ENCODE data around the gene OGN. TPM values are rescaled to one million over a fixed set of nuclear protein-coding genes. Genes with fewer than 3 reads are reported as not detected.

OGN gene
- total RNA-seq, 2 experiments from 2014 or later = 0.17 TPM; not detected in 1

- DNase-seq = no peak
- H3K27me3 Mint-ChIP-seq = no peaks in the 10 kb centered on the region
- H3K4me3 Mint-ChIP-seq = no peak overlapping the region
- H3K27ac Mint-ChIP-seq = no peak overlapping the region
- ChIA-PET CTCF (interaction anchor here (0.8 kb wide), 1 partner anchor 35 kb away, joined by 3 read pairs; no protein-coding TSS in a partner anchor), POLR2A (no interaction called here)
- H3K36me3 Mint-ChIP-seq (ENCODE audit: low read depth) = peaks cover 28% of the 10 kb centered on the region
- H3K4me1 Mint-ChIP-seq = peaks cover 7% of the 10 kb centered on the region
- H3K9me3 Mint-ChIP-seq = peaks cover 19% of the 10 kb centered on the region
Observed at GRCh38 chr9:92359394-92359995, 44.9 kb downstream of the OGN start.

GRCh38 chr9:92353051-92353450 is 51.3 kb downstream of the OGN start:
- ChIA-PET POLR2A (no interaction called here), CTCF (no interaction called here)
- H3K4me3 Mint-ChIP-seq = no peak overlapping the region
- no peaks in the 10 kb centered on the region for H3K27me3 Mint-ChIP-seq
- peaks cover 24% of the 10 kb centered on the region for H3K9me3 Mint-ChIP-seq
- peaks cover 2% of the 10 kb centered on the region for H3K4me1 Mint-ChIP-seq
- H3K27ac Mint-ChIP-seq = no peak overlapping the region
- peaks cover 55% of the 10 kb centered on the region for H3K36me3 Mint-ChIP-seq (ENCODE audit: low read depth)
- DNase-seq = no peak

GRCh38 chr9:92350740-92351133 is 53.6 kb downstream of the OGN start:
- DNase-seq = no peak
- ChIA-PET POLR2A (no interaction called here), CTCF (no interaction called here)
- peaks cover 13% of the 10 kb centered on the region for H3K9me3 Mint-ChIP-seq
- no peak overlapping the region for H3K4me3 Mint-ChIP-seq
- no peak overlapping the region for H3K27ac Mint-ChIP-seq
- H3K4me1 Mint-ChIP-seq = peaks cover 2% of the 10 kb centered on the region
- no peaks in the 10 kb centered on the region for H3K27me3 Mint-ChIP-seq
- peaks cover 49% of the 10 kb centered on the region for H3K36me3 Mint-ChIP-seq (ENCODE audit: low read depth)

GRCh38 chr9:92349771-92350739 is 54.3 kb downstream of the OGN start:
- ChIA-PET CTCF (interaction anchor here (0.5 kb wide), 1 partner anchor 119 kb away, joined by 3 read pairs; no protein-coding TSS in a partner anchor), POLR2A (no interaction called here)
- no peak for DNase-seq
- H3K27ac Mint-ChIP-seq = no peak overlapping the region
- no peaks in the 10 kb centered on the region for H3K27me3 Mint-ChIP-seq
- no peak overlapping the region for H3K4me3 Mint-ChIP-seq
- H3K9me3 Mint-ChIP-seq = peaks cover 13% of the 10 kb centered on the region
- H3K4me1 Mint-ChIP-seq = peaks cover 2% of the 10 kb centered on the region
- H3K36me3 Mint-ChIP-seq (ENCODE audit: low read depth) = peaks cover 49% of the 10 kb centered on the region

- Mint-ChIP-seq H3K36me3 (ENCODE audit: low read depth) (peaks cover 33% of the 10 kb centered on the region), H3K9me3 (peaks cover 6% of the 10 kb centered on the region), H3K4me1 (peaks cover under 1% of the 10 kb centered on the region), H3K4me3 (no peak overlapping the region), H3K27me3 (no peaks in the 10 kb centered on the region), H3K27ac (no peak overlapping the region)
- POLR2A ChIA-PET = no interaction called here
- CTCF ChIA-PET = no interaction called here
- no peak for DNase-seq
Observed at GRCh38 chr9:92345582-92345981, 58.8 kb downstream of the OGN start.

GRCh38 chr9:92342825-92343488 is 61.4 kb downstream of the OGN start:
- H3K4me3 Mint-ChIP-seq = no peak overlapping the region
- H3K4me1 Mint-ChIP-seq = no peaks in the 10 kb centered on the region
- ChIA-PET CTCF (no interaction called here), POLR2A (no interaction called here)
- no peak for DNase-seq
- peaks cover 46% of the 10 kb centered on the region for H3K36me3 Mint-ChIP-seq (ENCODE audit: low read depth)
- peaks cover 6% of the 10 kb centered on the region for H3K9me3 Mint-ChIP-seq
- no peaks in the 10 kb centered on the region for H3K27me3 Mint-ChIP-seq
- H3K27ac Mint-ChIP-seq = no peak overlapping the region

GRCh38 chr9:92341578-92341977 is 62.8 kb downstream of the OGN start:
- POLR2A ChIA-PET = no interaction called here
- no peaks in the 10 kb centered on the region for H3K4me1 Mint-ChIP-seq
- H3K4me3 Mint-ChIP-seq = no peak overlapping the region
- CTCF ChIA-PET = no interaction called here
- no peak for DNase-seq
- no peak overlapping the region for H3K27ac Mint-ChIP-seq
- H3K36me3 Mint-ChIP-seq (ENCODE audit: low read depth) = peaks cover 45% of the 10 kb centered on the region
- H3K9me3 Mint-ChIP-seq = peaks cover 6% of the 10 kb centered on the region
- H3K27me3 Mint-ChIP-seq = no peaks in the 10 kb centered on the region

GRCh38 chr9:92333282-92333634 is 71.1 kb downstream of the OGN start:
- H3K9me3 Mint-ChIP-seq = no peaks in the 10 kb centered on the region
- H3K4me3 Mint-ChIP-seq = no peak overlapping the region
- no peaks in the 10 kb centered on the region for H3K27me3 Mint-ChIP-seq
- H3K4me1 Mint-ChIP-seq = peaks cover 3% of the 10 kb centered on the region
- ChIA-PET POLR2A (no interaction called here), CTCF (interaction anchor here (1.6 kb wide), 1 partner anchor 32 kb away, joined by 3 read pairs; no protein-coding TSS in a partner anchor)
- H3K27ac Mint-ChIP-seq = no peak overlapping the region
- DNase-seq = no peak
- H3K36me3 Mint-ChIP-seq (ENCODE audit: low read depth) = peaks cover 21% of the 10 kb centered on the region

Other genes starting within 250 kb of the OGN start
- 100 to 1,000 TPM; 123 to 128 TPM for gene IARS1, start 110.9 kb downstream of the OGN start, total RNA-seq
- gene NOL8, start 79.2 kb downstream of the OGN start, total RNA-seq = 10 to 100 TPM; 58.0 to 73.0 TPM
- gene CENPP, start 78.6 kb downstream of the OGN start, total RNA-seq = 10 to 100 TPM; 23.3 to 31.6 TPM
- gene OMD, start 19.9 kb upstream of the OGN start, total RNA-seq = not detected
- gene ASPN, start 77.9 kb upstream of the OGN start, total RNA-seq = not detected
- not detected for gene ECM2, start 131.4 kb upstream of the OGN start, total RNA-seq

Measured in activated CD4-positive, alpha-beta T cell treated with anti-CD3 and anti-CD28 coated beads, Interleukin-2, amount 10 ng/mL, durations not matched to agents 7 days and 5 days (primary cell).